Measurements from ENCODE around the gene SRP68. TPM values are rescaled to one million over a fixed set of nuclear protein-coding genes. Genes with fewer than 3 reads are reported as not detected.

SRP68 gene
- total and polyA plus RNA-seq, 2 donors (not counting 1 experiment from before 2014, with no cell fraction given): 29.6 to 82.3 TPM

DNA sequence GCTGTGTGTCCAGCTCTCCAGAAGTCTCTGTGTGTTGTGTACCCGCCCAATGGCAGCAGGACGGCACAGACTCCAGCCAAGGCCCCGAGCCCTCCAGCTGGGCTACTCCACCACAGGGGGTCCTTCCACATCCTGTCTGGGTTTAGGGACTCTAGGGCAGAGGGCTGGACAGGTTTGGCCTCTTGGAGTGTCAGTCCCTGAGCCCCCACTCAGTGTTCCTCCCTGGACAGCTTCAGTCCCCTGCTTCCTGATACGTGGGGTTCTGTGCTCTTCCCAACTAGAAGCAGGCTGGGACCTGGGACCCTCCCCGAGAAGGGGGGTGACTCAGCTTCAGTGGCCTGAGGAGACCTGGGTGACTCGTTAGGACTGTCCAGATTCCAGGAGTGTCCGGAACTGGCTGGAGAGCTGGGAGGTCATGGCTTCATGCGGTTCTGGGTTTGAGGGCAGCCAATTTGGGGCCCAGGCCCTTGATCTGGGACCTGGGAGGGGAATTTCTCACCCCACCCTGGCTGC, 67.5 kb downstream of the SRP68 start:
- Histone ChIP-seq H3K27me3 (replicated peaks in 1 of 4; ENCODE audit: control extremely low read depth in 1 of 4, control insufficient read depth in 3 of 4, insufficient read depth in 4 of 4, low read length in 3 of 4) (no peaks in the 10 kb centered on the region), H3K4me2 (replicated peaks; ENCODE audit: low read depth, low read length, poor library complexity, severe bottlenecking) (no peak overlapping the region), H3K4me3 (ENCODE audit: control extremely low read depth in 1 of 5, extremely low read depth in 1 of 5, insufficient read depth in 1 of 5, low read depth in 2 of 5, low read length in 4 of 5) (no peak overlapping the region), H4K20me1 (ENCODE audit: control insufficient read depth, insufficient read depth, low read length, poor library complexity, severe bottlenecking) (no peaks in the 10 kb centered on the region), H3K36me3 (replicated peaks in 1 of 2; ENCODE audit: control extremely low read depth in 1 of 2, control insufficient read depth in 1 of 2, extremely low read depth in 1 of 2, insufficient read depth in 2 of 2, low read length in 1 of 2) (peaks cover 0 to 1% of the 10 kb centered on the region in 2 experiments), H3K9ac (ENCODE audit: low read length) (no peak overlapping the region), H3K27ac (ENCODE audit: low read length in 2 of 2) (no peak overlapping the region), H3K4me1 (ENCODE audit: control insufficient read depth in 2 of 2, insufficient read depth in 2 of 2, low read length in 2 of 2) (peaks cover 0 to 3% of the 10 kb centered on the region in 2 donors), H2AFZ (ENCODE audit: insufficient read depth, low read depth, low read length, poor library complexity, severe bottlenecking) (no peak overlapping the region), H3K79me2 (ENCODE audit: control insufficient read depth, insufficient read depth, low read length) (no peaks in the 10 kb centered on the region), H3K9me3 (ENCODE audit: control extremely low read depth in 1 of 3, control insufficient read depth in 2 of 3, insufficient read depth in 1 of 3, low read length in 2 of 3) (no peaks in the 10 kb centered on the region)
- intact Hi-C loops (cut with micrococcal nuclease): loop anchor here (1.0 to 10.0 kb wide), 4 partner anchors 26 to 250 kb away; partner anchors contain the start of genes ACOX1, FBF1, TEN1 and UNC13D
- WGBS (ENCODE audit: insufficient coverage): 96% methylated on average over 8 of the region's 8 CpGs
- H3K4me3 Mint-ChIP-seq: no peak overlapping the region
- DNase-seq (no peak), ATAC-seq (ENCODE audit: low read depth) (no peak)
- ChIA-PET CTCF (interaction anchor here (0.7 to 5.6 kb wide), 20 partner anchors 8 to 393 kb away, joined by 3 to 66 read pairs (median 5); partner anchors contain the start of genes GALK1 and MRPL38), POLR2A (interaction anchor here (1.3 kb wide), 1 partner anchor 26 kb away, joined by 3 read pairs; the partner anchor contains the start of gene ACOX1)
- TF ChIP-seq CTCF (IDR thresholded peaks at IDR 0.05): no peak
- no peaks in the 10 kb centered on the region for H3K4me1 Mint-ChIP-seq
- H3K27me3 Mint-ChIP-seq: no peaks in the 10 kb centered on the region
- no peak overlapping the region for H3K27ac Mint-ChIP-seq
- H3K9me3 Mint-ChIP-seq (ENCODE audit: insufficient read depth): no peaks in the 10 kb centered on the region

GRCh38 chr17:76003915-76004314, 68.4 kb downstream of the SRP68 start:
- Histone ChIP-seq H2AFZ (ENCODE audit: insufficient read depth, low read depth, low read length, poor library complexity, severe bottlenecking) (no peak overlapping the region), H3K9ac (ENCODE audit: low read length) (no peak overlapping the region), H4K20me1 (ENCODE audit: control insufficient read depth, insufficient read depth, low read length, poor library complexity, severe bottlenecking) (no peaks in the 10 kb centered on the region), H3K4me2 (replicated peaks; ENCODE audit: low read depth, low read length, poor library complexity, severe bottlenecking) (no peak overlapping the region), H3K36me3 (replicated peaks in 1 of 2; ENCODE audit: control extremely low read depth in 1 of 2, control insufficient read depth in 1 of 2, extremely low read depth in 1 of 2, insufficient read depth in 2 of 2, low read length in 1 of 2) (peaks cover 0 to 2% of the 10 kb centered on the region in 2 experiments), H3K4me3 (ENCODE audit: control extremely low read depth in 1 of 5, extremely low read depth in 1 of 5, insufficient read depth in 1 of 5, low read depth in 2 of 5, low read length in 4 of 5) (no peak overlapping the region), H3K27ac (ENCODE audit: low read length in 2 of 2) (no peak overlapping the region), H3K9me3 (ENCODE audit: control extremely low read depth in 1 of 3, control insufficient read depth in 2 of 3, insufficient read depth in 1 of 3, low read length in 2 of 3) (no peaks in the 10 kb centered on the region), H3K27me3 (replicated peaks in 1 of 4; ENCODE audit: control extremely low read depth in 1 of 4, control insufficient read depth in 3 of 4, insufficient read depth in 4 of 4, low read length in 3 of 4) (no peaks in the 10 kb centered on the region), H3K79me2 (ENCODE audit: control insufficient read depth, insufficient read depth, low read length) (no peaks in the 10 kb centered on the region), H3K4me1 (ENCODE audit: control insufficient read depth in 2 of 2, insufficient read depth in 2 of 2, low read length in 2 of 2) (peaks cover 0 to 3% of the 10 kb centered on the region in 2 donors)
- Mint-ChIP-seq H3K9me3 (ENCODE audit: insufficient read depth) (no peaks in the 10 kb centered on the region), H3K4me1 (no peaks in the 10 kb centered on the region), H3K27ac (no peak overlapping the region), H3K4me3 (no peak overlapping the region), H3K27me3 (no peaks in the 10 kb centered on the region)
- TF ChIP-seq CTCF (IDR thresholded peaks at IDR 0.05) (no peak), EZH2 (IDR thresholded peaks at IDR 0.05; ENCODE audit: borderline replicate concordance, insufficient read depth, low read depth, low read length, poor library complexity, severe bottlenecking) (no peak)
- DNase-seq (no peak), ATAC-seq (ENCODE audit: low read depth) (no peak)
- ChIA-PET POLR2A (no interaction called here), CTCF (interaction anchor here (0.7 to 5.6 kb wide), 10 partner anchors 10 to 300 kb away, joined by 3 to 66 read pairs (median 6); partner anchors contain the start of genes GALK1 and MRPL38)
- intact Hi-C loops (cut with micrococcal nuclease): loop anchor here (2.0 to 10.0 kb wide), 3 partner anchors 63 to 249 kb away; partner anchors contain the start of genes FBF1 and UNC13D
- WGBS (ENCODE audit: insufficient coverage): 83% methylated on average over 6 of the region's 6 CpGs
